NCI-H146 treated with DMSO at 0.1 percent for 48 hours (cell line): ENCODE data around the gene SVBP.
"Not testable (repeated sequence)": the region's sequence is repeated elsewhere in the genome, so short reads cannot be mapped to it uniquely, and the experiment has no call there.

Experiments
- DNase-seq: peaks from one replicate; lab custom pipeline; 2025; ENCODE audit not compliant: unreplicated experiment; lab: John Stamatoyannopoulos, UW

Gene SVBP, protein sequence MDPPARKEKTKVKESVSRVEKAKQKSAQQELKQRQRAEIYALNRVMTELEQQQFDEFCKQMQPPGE

DNA sequence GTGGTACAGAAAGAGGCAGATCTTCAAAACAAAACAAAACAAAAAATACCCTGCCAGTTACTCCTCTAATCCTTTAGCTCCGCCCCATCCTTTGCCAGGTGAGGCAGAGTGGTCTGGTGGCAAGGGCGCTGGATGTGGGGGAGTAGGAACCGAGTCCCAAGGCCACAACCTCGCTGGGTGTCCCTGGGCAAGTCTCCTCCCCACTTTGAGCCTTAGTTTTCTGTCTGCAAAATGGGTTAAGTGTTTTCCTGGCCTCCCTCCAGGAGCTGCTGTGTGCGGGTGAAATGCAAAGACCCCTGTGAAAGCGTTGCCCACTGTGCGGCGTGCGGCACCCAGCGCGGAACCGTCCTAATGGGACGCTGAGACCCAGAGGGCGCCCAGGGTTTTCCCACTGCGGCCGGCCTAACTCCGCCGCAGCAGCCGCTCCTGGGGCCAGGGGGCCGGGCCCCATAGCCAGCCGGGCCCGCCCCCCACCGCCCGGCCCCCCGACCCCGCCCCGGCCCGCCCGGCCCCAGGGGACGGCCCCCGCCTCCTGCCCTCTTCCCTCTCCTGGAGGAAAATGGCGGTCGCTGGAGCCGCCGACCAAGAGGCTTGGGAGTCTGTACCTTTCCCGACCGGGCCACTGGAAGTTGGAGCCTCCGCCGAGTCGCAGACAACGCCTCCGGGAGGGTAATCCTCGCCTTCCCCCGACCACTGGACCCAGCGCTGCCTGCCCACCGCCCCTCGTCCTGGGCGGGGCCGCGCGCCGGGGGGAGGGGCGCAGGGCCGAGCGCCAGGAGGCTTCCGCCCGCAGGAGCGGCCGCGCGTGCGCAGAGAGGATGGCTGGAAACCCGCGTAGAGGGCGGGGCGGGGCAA, at the start of gene SVBP, which contains the start of gene ERMAP:
SVBP (minus strand) TSS at position 813 of the 855 bp plus-strand sequence. CDS start 853 bp downstream, outside the sequence.
ERMAP (plus strand) TSS at position 538 of the 855 bp plus-strand sequence. CDS start 13,327 bp downstream, outside the sequence.
- peak; percentile 50 for DNase-seq

DNA sequence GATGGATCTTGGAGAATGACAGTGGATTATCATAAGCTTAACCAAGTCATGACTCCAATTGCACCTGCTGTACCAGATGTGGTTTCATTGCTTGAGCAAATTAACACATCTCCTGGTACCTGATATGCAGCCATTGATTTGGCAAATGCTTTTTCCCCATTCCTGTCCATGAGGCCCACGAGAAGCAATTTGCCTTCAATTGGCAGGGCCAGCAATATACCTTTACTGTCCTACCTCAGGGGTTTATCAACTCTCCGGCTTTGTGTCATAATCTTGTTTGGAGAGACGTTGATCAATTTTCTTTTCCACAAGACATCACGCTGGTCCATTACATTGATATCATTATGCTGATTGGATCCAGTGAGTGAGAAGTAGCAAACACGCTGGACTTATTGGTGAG, 49.4 kb upstream of the SVBP start:
- DNase-seq = no peak

DNA sequence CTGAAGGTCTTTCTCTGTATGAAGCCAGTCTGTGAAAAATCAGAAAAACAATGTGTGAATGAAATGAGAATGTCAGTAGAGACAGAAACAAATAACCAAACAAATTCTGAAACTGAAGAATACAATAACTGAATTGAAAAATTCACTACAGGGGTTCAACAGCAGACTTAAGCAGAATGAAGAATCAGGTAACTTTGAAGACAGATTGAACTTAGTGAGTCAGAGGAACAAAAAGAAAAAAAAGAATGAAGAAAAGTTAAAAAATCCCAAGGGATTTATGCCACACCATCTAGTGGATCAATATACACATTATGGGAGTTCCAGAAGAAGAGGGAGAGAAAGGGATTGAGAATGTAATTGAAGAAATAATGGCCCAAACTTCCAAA, 43.8 kb upstream of the SVBP start:
- DNase-seq = no peak

DNA sequence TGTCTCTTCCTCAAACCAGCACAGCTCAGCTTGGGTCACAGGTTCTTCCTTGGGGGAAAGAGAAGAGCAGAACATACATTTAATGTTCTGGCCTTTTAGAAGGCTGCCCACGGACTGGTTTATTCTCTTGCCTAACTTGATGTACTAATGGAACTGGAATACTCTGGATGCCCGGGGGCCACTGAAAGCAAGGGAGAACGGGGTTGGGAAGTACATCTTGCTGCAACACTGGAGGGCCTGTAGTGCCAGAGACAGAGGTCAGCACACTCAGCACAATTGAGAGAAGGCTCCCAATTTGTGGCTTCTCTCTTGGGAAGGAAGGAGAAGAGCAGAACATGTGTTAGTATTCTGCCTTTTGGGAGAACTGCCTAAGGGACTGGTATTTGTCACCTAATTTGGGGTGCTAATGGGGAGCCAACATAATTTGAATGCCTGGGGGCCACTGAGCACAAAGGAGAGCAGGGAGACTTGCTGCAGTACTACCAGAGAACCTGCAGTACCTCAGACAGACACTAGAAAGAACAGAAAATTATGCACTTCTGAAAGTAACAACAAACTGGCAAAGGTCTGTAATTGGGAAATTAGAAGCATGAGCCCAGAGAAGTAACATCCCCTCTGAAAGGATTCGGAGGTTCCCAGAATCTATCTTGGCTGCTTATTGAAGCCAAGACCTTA, 43.3 kb upstream of the SVBP start:
- DNase-seq = no peak

DNA sequence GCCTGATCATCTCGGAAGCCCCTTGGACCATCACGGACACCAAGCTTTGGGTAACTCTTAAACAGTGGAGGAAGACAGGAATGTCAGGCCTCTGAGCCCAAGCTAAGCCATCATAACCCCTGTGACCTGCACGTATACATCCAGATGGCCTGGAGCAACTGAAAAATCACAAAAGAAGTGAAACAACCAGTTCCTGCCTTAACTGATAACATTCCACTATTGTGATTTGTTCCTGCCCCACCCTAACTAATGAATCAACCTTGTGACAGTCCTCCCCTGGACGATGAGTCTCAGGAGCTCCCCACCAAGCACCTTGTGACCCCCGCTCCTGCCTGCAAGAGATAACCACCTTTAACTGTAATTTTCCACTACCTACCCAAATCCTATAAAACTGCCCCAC, 42.2 kb upstream of the SVBP start:
- DNase-seq = not testable (repeated sequence)

DNA sequence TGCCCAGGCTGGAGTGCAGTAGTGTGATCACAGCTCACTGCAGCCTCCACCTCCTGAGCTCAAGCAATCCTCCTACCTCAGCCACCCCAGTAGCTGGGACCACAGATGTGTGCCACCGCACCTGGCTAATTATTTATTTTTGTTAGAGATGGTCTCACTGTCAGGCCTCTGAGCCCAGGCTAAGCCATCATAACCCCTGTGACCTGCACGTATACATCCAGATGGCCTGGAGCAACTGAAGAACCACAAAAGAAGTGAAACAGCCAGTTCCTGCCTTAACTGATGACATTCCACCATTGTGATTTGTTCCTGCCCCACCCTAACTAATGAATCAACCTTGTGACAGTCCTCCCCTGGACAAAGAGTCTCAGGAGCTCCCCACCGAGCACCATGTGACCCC, 39.4 kb upstream of the SVBP start:
- DNase-seq = not testable (repeated sequence)

DNA sequence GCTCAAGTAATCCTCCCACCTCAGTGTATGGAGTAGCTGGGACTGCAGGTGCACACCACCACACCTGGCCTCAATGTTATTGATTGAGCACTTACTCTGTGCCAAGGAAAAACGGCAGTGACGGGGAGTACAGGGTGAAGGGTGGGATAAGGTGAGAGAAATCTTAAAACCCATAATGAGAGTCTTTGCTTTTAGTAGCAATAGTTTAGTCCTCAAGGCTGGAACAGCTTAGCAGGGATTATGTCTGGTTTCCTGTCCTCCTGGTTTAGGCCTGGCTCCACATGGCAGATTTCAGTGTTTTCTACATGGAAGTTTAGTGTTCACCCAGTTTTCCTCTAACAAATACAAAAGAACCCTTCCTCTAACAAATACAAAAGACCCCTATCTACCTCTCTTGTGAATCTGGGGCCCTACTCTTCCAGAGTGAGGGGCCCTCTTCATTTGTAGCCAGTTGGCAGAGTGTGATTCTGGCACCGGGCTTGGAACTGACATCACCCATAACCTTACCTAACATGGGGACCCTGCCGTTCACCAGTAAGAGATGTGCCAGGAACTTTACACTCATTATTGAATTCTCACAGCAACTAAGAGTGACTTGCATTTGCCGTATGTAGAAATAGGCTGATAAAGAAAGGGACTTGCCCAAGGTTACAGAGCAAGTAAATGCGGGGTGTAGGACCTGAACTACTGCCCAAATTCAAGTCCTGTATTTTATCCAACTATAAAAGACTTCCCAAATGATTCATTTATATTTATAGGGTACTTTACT, 36.1 kb upstream of the SVBP start:
- no peak for DNase-seq

DNA sequence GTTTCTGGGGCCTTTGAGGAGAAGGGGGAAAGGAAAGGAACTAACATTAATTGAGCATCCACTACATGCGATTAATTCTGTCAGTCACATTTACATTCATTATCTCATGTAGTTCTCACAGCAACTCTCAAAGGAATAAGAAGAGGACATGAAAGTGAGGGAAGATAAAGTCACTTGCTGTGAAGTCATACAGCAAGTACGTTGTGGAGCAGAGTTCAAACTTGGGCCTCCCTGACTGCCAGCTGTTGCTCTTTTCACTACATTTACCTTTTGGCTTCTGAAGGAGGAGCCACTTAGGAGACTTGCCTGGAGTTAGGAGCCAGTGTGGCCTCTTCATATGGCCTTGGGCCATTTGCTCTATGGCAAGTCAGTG, 35.4 kb upstream of the SVBP start:
- DNase-seq = no peak

DNA sequence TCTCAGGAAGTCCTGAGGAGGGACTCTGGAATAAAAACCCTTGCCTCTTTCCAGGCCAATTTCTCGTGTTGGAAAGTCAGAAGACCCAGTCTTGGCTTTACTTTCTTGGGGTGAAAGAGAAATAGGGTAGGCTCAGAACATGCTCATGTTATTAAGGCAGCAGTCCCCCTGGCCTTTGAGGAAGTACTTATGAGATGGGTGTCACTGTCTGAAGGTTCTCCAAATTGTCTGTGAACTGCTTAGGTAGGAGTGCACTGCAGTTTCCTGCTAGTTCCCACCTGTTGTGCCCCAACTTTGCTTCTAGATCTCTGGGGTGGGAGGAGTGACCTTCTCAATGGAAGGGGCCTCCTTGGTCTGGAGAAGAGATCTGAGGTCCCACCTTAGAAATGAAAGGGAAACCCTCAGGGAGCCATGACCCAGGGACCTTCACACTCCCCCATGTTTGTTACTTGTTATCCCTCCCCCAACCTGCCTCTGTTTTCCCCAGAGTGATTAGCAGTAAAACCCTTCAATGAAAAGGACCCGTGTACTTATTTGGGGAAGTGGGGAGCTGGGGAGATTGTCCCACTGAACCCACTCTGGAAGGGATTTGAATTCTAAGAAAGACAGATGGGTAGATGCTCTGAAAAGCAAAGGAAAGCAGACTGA, 34.9 kb upstream of the SVBP start:
- DNase-seq = no peak

DNA sequence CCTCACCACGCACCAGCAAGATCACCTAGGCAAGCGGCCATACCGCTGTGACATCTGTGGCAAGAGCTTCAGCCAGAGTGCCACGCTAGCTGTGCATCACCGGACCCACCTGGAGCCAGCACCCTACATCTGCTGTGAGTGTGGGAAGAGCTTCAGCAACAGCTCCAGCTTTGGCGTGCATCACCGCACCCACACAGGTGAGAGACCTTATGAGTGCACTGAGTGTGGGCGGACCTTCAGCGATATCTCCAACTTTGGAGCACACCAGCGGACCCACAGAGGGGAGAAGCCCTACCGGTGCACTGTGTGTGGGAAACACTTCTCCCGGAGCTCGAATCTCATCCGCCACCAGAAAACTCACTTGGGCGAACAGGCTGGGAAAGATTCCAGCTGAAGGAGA, 34.2 kb upstream of the SVBP start:
- no peak for DNase-seq

DNA sequence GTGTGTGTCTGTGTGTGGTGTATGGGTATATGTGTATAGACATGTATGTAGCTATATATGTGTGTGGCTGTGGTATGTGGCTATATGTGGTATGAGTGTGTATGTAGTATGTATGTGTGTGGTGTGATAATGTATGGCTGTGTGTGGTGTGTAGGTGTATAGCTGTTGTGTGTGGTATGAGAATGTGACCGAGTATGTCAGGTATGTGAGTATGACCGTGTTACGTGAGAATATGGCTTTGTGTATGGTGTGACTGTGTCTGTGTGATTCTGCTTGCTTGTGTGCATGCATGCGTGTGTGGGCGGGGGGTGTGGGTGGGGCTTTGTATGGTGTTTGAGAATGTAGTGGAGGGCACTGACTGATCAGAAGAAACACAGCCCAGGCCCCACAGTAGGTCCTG, 32.7 kb upstream of the SVBP start:
- no peak for DNase-seq

DNA sequence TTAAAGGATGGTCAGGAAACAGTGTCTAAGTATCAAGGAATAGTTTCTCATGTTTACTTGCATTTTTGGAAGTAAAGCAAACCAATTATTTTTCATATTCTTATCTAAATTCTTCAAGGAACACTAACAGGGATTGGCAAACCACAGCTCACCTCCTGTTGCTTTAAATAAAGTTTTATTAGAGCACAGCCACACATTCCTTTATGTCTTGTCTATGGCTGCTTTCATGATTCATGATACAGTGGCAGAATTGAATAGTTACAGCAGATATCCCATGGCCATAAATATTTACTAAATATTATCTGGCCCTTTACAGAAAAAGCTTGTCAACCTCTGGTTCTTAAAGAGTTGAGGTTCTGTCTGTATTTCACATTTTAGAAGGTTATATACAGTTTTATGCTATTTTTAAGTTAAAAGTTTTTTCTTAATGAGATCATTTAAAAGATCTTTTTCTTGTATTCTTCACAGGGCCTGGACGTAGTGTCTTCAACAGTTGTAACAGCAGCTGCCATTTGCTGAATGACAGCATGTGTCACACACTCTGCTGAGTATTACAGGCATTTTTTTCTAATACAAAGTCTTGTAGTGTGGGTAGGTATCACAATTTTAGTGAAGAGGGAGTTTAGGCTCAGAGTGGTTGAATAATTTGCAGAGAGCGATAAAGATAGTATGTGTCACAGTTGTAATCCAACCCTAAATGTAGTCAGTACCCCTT, 31.8 kb upstream of the SVBP start:
- no peak for DNase-seq

DNA sequence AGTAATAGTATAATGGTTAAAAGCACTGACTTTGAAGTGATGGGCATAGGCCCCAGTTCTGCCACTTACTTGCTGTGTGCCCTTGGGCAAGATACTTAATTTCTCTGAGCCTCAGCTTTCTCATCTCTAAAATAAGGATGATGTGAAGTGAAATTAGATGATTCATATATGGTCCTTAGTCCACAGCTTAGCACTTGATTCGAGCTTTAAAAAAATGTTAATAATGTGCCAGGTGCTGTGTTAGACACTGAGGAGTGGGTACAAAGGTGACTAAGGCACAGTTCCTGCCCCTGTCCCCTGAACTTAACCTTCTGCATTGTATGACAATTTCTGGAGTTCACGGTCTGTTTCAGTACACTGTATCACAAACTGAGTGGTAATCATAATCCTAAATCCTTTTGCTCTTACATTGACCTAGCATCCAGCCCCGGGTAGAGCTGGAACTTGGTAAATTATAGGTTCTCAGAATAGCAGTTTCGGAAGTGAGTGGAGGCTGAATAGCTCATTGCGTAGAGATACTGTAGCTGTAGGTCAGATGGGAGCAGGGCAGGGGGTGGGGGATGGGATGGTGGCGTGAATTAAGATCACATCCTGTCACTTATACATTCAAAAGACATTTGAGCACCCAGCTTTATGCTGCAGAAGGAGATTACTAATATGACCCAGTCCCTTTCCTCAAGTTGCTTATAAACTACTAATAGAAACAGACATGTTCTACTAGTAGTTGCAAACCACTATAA, 30.7 kb upstream of the SVBP start:
- DNase-seq = no peak

DNA sequence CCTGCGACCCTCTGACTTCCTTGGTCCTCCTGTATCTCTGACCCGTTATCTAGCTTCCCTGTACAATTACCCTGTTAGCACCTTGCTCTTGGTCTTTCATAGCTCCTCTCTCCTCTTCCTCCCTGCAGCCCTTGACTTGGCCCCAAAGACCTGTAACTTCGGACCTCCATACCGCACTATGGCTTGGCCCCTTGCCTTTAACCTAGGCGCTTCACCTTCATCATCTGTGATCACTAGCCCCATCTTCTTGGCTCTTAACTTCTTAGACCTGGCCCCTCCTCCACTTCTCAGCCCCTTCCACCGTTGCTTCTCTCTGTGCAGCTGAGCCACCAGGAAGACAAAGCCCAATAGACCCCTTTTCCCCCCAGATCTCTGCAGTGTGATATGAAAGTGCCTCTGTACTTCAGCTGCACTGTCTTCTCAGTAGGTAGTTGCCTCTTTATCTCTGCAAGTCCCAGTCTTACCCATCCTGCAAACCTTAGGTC, 30.0 kb upstream of the SVBP start:
- peak; percentile 5 for DNase-seq

DNA sequence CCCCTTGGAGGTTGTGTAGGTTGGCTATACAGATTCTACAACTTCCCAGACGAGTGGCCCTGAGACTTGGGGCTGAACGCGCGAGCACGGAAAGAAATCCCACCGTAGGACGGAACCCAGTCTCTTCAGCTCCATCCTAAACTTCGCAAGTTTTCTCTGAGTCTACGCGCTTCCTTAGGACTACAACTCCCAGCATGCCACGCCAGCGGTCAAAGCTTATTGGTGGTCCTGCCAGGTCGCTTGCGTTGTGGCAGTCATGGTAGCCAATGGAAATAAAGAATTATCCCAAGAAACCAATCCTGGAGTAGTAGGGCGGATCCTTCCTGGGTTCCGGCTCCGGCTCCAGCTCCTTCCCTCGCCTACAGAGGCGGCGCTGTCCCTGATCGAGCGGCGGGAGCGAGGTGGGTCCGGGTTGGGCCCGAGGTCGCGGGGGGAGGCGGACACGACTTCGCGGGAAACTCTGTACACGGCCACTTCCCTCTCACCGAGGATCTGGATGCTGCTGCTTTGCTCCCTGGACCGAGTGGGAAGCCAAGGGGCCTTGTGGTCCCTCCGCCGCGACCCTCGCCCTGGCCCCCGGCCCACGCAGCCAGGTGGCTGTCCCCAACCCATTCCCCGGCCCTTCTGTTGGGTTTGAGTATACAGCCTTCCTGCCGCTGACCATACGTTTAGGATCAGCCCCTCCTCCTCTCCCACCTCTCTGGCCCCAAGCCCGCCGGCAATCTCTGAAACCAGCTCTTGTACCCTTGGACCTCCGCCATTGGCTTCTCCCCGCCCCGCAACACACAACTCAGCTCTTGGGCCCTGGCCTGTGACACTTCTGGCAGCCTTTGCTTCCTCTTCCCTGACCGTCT, 29.3 kb upstream of the SVBP start, which contains the start of gene ZNF691:
ZNF691 (plus strand) TSS at position 357 of the 854 bp plus-strand sequence. CDS start 3,046 bp downstream, outside the sequence.
- DNase-seq = peak; percentile 79

DNA sequence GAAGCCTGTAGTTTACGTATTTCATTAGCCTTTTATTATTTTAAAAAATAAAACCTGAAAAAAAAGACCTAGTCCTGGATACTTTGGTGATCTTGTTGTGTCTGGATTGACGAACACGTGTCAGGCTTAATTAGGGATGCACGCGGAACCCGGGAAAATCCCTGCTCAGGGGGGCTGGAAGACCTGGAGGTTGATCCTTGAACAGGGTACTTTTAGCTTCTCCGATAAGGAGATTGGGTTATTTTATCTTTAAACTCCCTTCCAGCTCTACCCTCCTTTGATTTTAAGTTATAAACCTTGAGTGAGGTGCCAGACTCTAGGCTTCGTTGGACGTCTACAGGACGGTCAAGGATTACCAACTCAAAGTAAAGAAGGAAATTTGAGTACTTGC, 28.7 kb upstream of the SVBP start:
- no peak for DNase-seq

DNA sequence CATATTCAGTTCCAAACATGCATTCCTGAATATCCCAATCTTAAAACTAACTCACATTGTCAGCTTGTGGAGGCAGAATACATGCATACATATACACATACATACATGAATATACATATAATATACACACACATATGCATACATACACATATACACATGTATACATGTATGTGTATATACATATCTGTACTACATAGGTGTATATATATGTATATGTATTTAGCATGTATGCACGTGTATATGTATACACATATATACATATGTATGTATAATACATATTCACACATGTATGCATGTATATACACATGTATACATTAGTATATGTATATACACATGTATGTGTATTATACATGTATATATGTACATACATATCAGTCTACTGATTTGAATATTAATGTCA, 28.0 kb upstream of the SVBP start:
- no peak for DNase-seq

DNA sequence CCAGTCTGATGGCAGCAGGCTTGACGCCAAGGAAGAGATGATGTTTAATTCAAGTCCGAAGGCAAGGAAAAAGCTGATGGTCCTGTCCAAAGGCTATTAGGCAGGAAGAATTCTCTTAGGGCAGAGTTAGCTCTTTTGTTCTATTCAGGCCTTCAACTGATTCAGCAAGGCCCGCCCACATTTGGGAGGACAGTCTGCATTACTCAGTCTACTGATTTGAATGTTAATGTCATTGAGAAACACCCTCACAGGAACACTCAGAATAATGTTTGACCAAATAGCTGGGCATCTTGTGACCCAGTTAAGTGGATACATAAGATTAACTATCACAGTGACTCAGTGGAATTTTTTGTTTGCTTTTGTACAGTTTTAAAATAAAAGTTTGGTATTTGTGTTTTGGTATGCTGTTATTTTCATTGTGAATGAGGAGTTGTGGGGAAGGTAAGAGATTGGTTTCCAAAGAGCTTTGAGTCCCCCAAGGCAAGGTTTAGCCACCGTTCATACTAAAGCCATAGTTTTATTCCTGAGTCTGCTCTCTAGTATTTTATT, 27.5 kb upstream of the SVBP start:
- no peak for DNase-seq
